NCI-H1930 (cell line): ENCODE measurements around the gene ALG2.
"Not testable (repeated sequence)": the region's sequence is repeated elsewhere in the genome, so short reads cannot be mapped to it uniquely, and the experiment has no call there.

Experiments
- DNase-seq, 2 experiments: peaks; one replicate each; lab custom pipeline; 2025; lab: John Stamatoyannopoulos, UW

ALG2 gene

GRCh38 chr9:99237849-99238248 lies 16.1 kb upstream of the ALG2 start:
- DNase-seq: not testable (repeated sequence)

- no peak for DNase-seq
These were observed 15.6 kb upstream of the ALG2 start for GRCh38 chr9:99237356-99237755.

- DNase-seq: no peak
These were observed 14.3 kb upstream of the ALG2 start for GRCh38 chr9:99235926-99236634.

GRCh38 chr9:99235069-99235468 lies 13.3 kb upstream of the ALG2 start:
- no peak for DNase-seq

GRCh38 chr9:99234618-99235017 lies 12.9 kb upstream of the ALG2 start:
- no peak for DNase-seq

- DNase-seq: no peak
These were observed 10.0 kb upstream of the ALG2 start for GRCh38 chr9:99231711-99232110.

- no peak for DNase-seq
These were observed 8.5 kb upstream of the ALG2 start for GRCh38 chr9:99230206-99230605.

GRCh38 chr9:99226054-99226453 lies 4.3 kb upstream of the ALG2 start:
- no peak for DNase-seq

GRCh38 chr9:99224445-99224844 lies 2.7 kb upstream of the ALG2 start:
- DNase-seq: no peak

GRCh38 chr9:99222416-99223270 lies 901 bp upstream of the ALG2 start:
- DNase-seq: no peak

GRCh38 chr9:99221266-99221620 lies 499 bp downstream of the ALG2 start:
- DNase-seq: no peak

- DNase-seq: no peak
These were observed 1.7 kb downstream of the ALG2 start for GRCh38 chr9:99220011-99220410.

- no peak for DNase-seq
These were observed 5.7 kb downstream of the ALG2 start for GRCh38 chr9:99216073-99216472.

GRCh38 chr9:99213197-99213596 lies 8.5 kb downstream of the ALG2 start:
- no peak for DNase-seq

- no peak for DNase-seq
These were observed 10.0 kb downstream of the ALG2 start for GRCh38 chr9:99211746-99212145.

- no peak for DNase-seq
These were observed 11.2 kb downstream of the ALG2 start for GRCh38 chr9:99210572-99210971.

- no peak for DNase-seq
These were observed 20.1 kb downstream of the ALG2 start for GRCh38 chr9:99201603-99202002.

GRCh38 chr9:99199938-99200539 lies 21.7 kb downstream of the ALG2 start:
- no peak for DNase-seq

- no peak for DNase-seq
These were observed 23.8 kb downstream of the ALG2 start for GRCh38 chr9:99197987-99198386.

- DNase-seq: no peak
These were observed 24.6 kb downstream of the ALG2 start for GRCh38 chr9:99197124-99197630.

GRCh38 chr9:99196484-99196883 lies 25.3 kb downstream of the ALG2 start:
- not testable (repeated sequence) for DNase-seq

- DNase-seq: no peak
These were observed 28.3 kb downstream of the ALG2 start for GRCh38 chr9:99193466-99193821.
